Smooth muscle cell (in vitro differentiated cells): ENCODE results near the gene ECHDC1. TPM values are rescaled to one million over a fixed set of nuclear protein-coding genes. Genes with fewer than 3 reads are reported as not detected.
A peak's percentile ranks its signal among the peaks of the same experiment; 100 is the strongest.

ENCODE experiments used
- DNase-seq: peaks from one replicate; lab custom pipeline; 2025; ENCODE audit not compliant: unreplicated experiment; lab: John Stamatoyannopoulos, UW
- H2AFZ ChIP-seq: fragments of 200-600 bp; sonication (generic); 2 replicates; pipeline ENCODE4 v1.6.0; 2016; ENCODE audit warnings: antibody characterized with exemption, low read depth, mild to moderate bottlenecking
- H3F3A ChIP-seq: fragments of 200-600 bp; sonication (generic); 2 replicates; pipeline ENCODE4 v1.6.0; 2017; ENCODE audit warnings: antibody characterized with exemption, low read depth
- H3K27ac ChIP-seq: fragments of 200-600 bp; sonication (generic); 2 replicates; pipeline ENCODE4 v1.5.1; 2016; ENCODE audit warnings: low read depth, mild to moderate bottlenecking
- H3K27me3 ChIP-seq: fragments of 200-600 bp; sonication (generic); 2 replicates; pipeline ENCODE4 v1.6.1; 2016; ENCODE audit warnings: low read depth, mild to moderate bottlenecking
- H3K36me3 ChIP-seq: fragments of 200-600 bp; sonication (generic); 2 replicates; pipeline ENCODE4 v1.5.1; 2016; ENCODE audit warnings: low read depth
- H3K4me1 ChIP-seq: fragments of 200-600 bp; sonication (generic); 2 replicates; pipeline ENCODE4 v1.5.1; 2016; ENCODE audit warnings: low read depth
- H3K4me2 ChIP-seq: fragments of 200-600 bp; sonication (generic); 2 replicates; pipeline ENCODE4 v1.6.0; 2016; ENCODE audit warnings: mild to moderate bottlenecking
- H3K4me3 ChIP-seq: fragments of 200-600 bp; sonication (generic); 2 replicates; pipeline ENCODE4 v1.5.1; 2016; ENCODE audit warnings: mild to moderate bottlenecking
- H3K79me2 ChIP-seq: fragments of 200-600 bp; sonication (generic); 2 replicates; pipeline ENCODE4 v1.6.0; 2016; ENCODE audit warnings: low read depth, mild to moderate bottlenecking
- H3K9ac ChIP-seq: fragments of 200-600 bp; sonication (generic); 2 replicates; pipeline ENCODE4 v1.6.0; 2016; ENCODE audit warnings: low read depth
- H3K9me3 ChIP-seq: fragments of 200-600 bp; sonication (generic); replicated peaks from 2 replicates; pipeline ENCODE4 v1.5.1; 2016; ENCODE audit warnings: low read depth
- H4K20me1 ChIP-seq: fragments of 200-600 bp; sonication (generic); 2 replicates; pipeline ENCODE4 v1.6.0; 2016; ENCODE audit warnings: low read depth
- WGBS: methylation state at CpG from one replicate; pipeline ENCODE4 v1.1.7; 2016; ENCODE audit warnings: low lambda C conversion rate; 5-methylcytosine and 5-hydroxymethylcytosine counted together
- polyA plus RNA-seq: library from polyadenylated mRNA; unstranded; fragments of >200 nt; fragmentation: Nextera tagmentation; extraction: Ambion mirVana; gene quantifications from 2 replicates; pipeline ENCODE4 v1.2.1, GENCODE V29; 2016
- total RNA-seq: library from RNA; depleted of rRNA; stranded (reverse); fragments of >200 nt; gene quantifications from 2 replicates; pipeline ENCODE4 v1.2.3, GENCODE V29; 2014
- TF ChIP-seq, protein P1 (sequence below): fragments of 200-600 bp; sonication (generic); IDR thresholded peaks from 2 replicates; pipeline ENCODE4 v1.5.1; 2017; ENCODE audit warnings: borderline replicate concordance, mild to moderate bottlenecking, antibody characterized with exemption; ENCODE audit not compliant: insufficient read depth, poor library complexity, severe bottlenecking

The ECHDC1 gene
- total and polyA plus RNA-seq, 2 experiments from 2014 or later = 43.0 to 59.3 TPM

- peaks cover 13% of the 10 kb centered on the region for H3K36me3 ChIP-seq
- H2AFZ ChIP-seq = no peak overlapping the region
- H3K79me2 ChIP-seq = peaks cover 6% of the 10 kb centered on the region
- peaks cover 4% of the 10 kb centered on the region for H3K4me1 ChIP-seq
- 87% methylated on average over 4 of the region's 4 CpGs for WGBS
- no peak overlapping the region for H3K4me3 ChIP-seq
- no peak for DNase-seq
- TF ChIP-seq, protein P1, sequence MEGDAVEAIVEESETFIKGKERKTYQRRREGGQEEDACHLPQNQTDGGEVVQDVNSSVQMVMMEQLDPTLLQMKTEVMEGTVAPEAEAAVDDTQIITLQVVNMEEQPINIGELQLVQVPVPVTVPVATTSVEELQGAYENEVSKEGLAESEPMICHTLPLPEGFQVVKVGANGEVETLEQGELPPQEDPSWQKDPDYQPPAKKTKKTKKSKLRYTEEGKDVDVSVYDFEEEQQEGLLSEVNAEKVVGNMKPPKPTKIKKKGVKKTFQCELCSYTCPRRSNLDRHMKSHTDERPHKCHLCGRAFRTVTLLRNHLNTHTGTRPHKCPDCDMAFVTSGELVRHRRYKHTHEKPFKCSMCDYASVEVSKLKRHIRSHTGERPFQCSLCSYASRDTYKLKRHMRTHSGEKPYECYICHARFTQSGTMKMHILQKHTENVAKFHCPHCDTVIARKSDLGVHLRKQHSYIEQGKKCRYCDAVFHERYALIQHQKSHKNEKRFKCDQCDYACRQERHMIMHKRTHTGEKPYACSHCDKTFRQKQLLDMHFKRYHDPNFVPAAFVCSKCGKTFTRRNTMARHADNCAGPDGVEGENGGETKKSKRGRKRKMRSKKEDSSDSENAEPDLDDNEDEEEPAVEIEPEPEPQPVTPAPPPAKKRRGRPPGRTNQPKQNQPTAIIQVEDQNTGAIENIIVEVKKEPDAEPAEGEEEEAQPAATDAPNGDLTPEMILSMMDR = no peak
- H3K27me3 ChIP-seq = no peaks in the 10 kb centered on the region
- no peaks in the 10 kb centered on the region for H3F3A ChIP-seq
- H4K20me1 ChIP-seq = peaks cover 63% of the 10 kb centered on the region
- no peak overlapping the region for H3K27ac ChIP-seq
- no peak overlapping the region for H3K4me2 ChIP-seq
- H3K9ac ChIP-seq = no peak overlapping the region
- H3K9me3 ChIP-seq = no peaks in the 10 kb centered on the region
Measured at GRCh38 chr6:127290391-127291265, 52.8 kb downstream of the ECHDC1 start.

- Histone ChIP-seq H2AFZ (no peak overlapping the region), H3K36me3 (peaks cover 14% of the 10 kb centered on the region), H3K4me1 (peaks cover 4% of the 10 kb centered on the region), H3K4me2 (no peak overlapping the region), H3K27me3 (no peaks in the 10 kb centered on the region), H3K79me2 (peaks cover 6% of the 10 kb centered on the region), H4K20me1 (peaks cover 68% of the 10 kb centered on the region), H3K4me3 (no peak overlapping the region), H3F3A (no peaks in the 10 kb centered on the region), H3K9me3 (no peaks in the 10 kb centered on the region), H3K9ac (no peak overlapping the region), H3K27ac (no peak overlapping the region)
- TF ChIP-seq, protein P1 = no peak
- 93% methylated on average over 5 of the region's 5 CpGs for WGBS
- no peak for DNase-seq
Measured at GRCh38 chr6:127289934-127290333, 53.5 kb downstream of the ECHDC1 start.

DNA sequence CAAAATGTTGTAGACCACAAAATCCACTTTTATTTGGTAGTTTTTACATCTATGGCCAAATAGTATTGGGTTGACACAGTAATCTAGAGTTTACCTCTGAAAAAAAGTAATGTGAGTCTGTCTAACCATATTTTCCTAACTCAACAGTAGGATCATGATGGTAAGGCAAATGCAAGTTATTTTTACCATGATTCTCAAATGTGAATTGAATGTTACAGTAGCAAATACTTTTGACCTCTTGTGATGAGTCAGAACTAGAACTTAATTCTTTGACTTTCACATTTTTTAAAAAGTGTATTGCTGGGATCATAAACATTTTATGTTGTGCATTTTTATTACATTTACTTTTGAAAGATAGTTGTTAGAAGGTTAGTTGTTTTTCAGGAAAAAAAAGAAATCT lies 54.7 kb downstream of the ECHDC1 start:
- H2AFZ ChIP-seq = no peak overlapping the region
- H3K9me3 ChIP-seq = no peaks in the 10 kb centered on the region
- DNase-seq = no peak
- no peaks in the 10 kb centered on the region for H3K27me3 ChIP-seq
- no peaks in the 10 kb centered on the region for H3F3A ChIP-seq
- TF ChIP-seq, protein P1 = no peak
- peaks cover 11% of the 10 kb centered on the region for H3K36me3 ChIP-seq
- peak overlapping the region; percentile 28 for H3K27ac ChIP-seq
- H3K4me3 ChIP-seq = no peak overlapping the region
- peaks cover 69% of the 10 kb centered on the region for H4K20me1 ChIP-seq
- no peak overlapping the region for H3K4me2 ChIP-seq
- H3K79me2 ChIP-seq = peaks cover 12% of the 10 kb centered on the region
- H3K4me1 ChIP-seq = peaks cover 4% of the 10 kb centered on the region
- H3K9ac ChIP-seq = no peak overlapping the region

- no peak overlapping the region for H3K27ac ChIP-seq
- H3F3A ChIP-seq = no peaks in the 10 kb centered on the region
- 100% methylated on average over 1 of the region's 1 CpG for WGBS
- H3K9ac ChIP-seq = no peak overlapping the region
- H4K20me1 ChIP-seq = peaks cover 72% of the 10 kb centered on the region
- peaks cover 38% of the 10 kb centered on the region for H3K79me2 ChIP-seq
- peaks cover 16% of the 10 kb centered on the region for H3K36me3 ChIP-seq
- H3K4me3 ChIP-seq = no peak overlapping the region
- TF ChIP-seq, protein P1 = no peak
- H3K4me2 ChIP-seq = no peak overlapping the region
- no peaks in the 10 kb centered on the region for H3K4me1 ChIP-seq
- H3K9me3 ChIP-seq = no peaks in the 10 kb centered on the region
- no peak for DNase-seq
- no peaks in the 10 kb centered on the region for H3K27me3 ChIP-seq
- H2AFZ ChIP-seq = no peak overlapping the region
Measured at GRCh38 chr6:127282184-127282583, 61.2 kb downstream of the ECHDC1 start.
